AG04449 (cell line): ENCODE measurements around the gene TOX2.

Experiments used
- CTCF ChIA-PET: fragments of 350-600 bp; formaldehyde crosslinking; extraction: SDS; loops from one replicate; lab custom pipeline; 2021; ENCODE audit warnings: antibody characterized with exemption; lab: Yijun Ruan, JAX
- POLR2A ChIA-PET: fragments of 400-600, 350-600 bp; formaldehyde crosslinking; extraction: SDS; loops from one replicate; lab custom pipeline; 2020; ENCODE audit warnings: antibody characterized with exemption, inconsistent platforms; lab: Yijun Ruan, JAX
- DNase-seq: peaks from one replicate; pipeline ENCODE4 v3.0.0-alpha.2; 2010; ENCODE audit warnings: low read depth, low spot score
- H3K4me3 ChIP-seq: 2 replicates; pipeline ENCODE4 v1.5.1; 2011; ENCODE audit warnings: low read depth, mild to moderate bottlenecking, control low read depth, low read length
- TF ChIP-seq, protein P1 (sequence below): IDR thresholded peaks from one replicate; pipeline ENCODE4 v1.5.1; 2011; ENCODE audit warnings: mild to moderate bottlenecking, moderate library complexity, low read length, control low read depth, inconsistent platforms; ENCODE audit not compliant: insufficient read depth; ENCODE audit errors: missing control alignments

TOX2 gene

DNA sequence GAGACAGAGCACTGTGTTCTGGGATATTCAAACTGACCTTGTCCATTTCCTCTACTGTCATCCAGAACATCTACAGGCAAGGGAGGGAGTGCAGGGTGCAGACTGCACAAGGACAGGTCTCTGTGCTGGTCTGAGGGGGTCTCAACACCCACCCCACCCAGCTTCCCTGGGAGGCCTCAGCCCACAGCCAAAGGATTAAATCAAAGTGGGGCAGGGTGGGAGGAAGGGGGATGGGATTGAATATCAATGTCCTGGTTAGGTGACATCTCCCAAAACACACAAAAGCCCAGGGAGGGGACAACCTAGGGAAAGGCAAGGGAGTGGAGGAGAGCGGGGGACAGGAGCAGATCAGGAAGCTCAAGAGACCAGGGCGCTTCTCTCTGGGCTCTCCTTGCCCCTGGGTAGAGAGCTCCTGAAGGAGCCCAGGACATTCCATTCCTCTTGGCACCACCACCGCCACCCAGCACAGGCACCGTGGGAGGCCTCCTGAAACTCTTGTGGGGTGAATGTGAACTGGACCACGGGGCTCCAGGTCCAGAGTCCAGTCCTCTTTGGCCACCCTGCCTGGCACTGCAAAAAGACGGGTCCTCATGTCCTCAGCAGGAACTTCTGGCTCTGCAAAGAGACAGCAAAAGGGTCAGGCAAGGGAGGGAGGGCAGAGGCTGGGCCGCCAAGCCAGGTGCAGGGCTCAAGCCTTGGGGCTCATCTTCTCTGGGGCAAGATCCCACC is 198.4 kb downstream of the TOX2 start:
- TF ChIP-seq, protein P1, sequence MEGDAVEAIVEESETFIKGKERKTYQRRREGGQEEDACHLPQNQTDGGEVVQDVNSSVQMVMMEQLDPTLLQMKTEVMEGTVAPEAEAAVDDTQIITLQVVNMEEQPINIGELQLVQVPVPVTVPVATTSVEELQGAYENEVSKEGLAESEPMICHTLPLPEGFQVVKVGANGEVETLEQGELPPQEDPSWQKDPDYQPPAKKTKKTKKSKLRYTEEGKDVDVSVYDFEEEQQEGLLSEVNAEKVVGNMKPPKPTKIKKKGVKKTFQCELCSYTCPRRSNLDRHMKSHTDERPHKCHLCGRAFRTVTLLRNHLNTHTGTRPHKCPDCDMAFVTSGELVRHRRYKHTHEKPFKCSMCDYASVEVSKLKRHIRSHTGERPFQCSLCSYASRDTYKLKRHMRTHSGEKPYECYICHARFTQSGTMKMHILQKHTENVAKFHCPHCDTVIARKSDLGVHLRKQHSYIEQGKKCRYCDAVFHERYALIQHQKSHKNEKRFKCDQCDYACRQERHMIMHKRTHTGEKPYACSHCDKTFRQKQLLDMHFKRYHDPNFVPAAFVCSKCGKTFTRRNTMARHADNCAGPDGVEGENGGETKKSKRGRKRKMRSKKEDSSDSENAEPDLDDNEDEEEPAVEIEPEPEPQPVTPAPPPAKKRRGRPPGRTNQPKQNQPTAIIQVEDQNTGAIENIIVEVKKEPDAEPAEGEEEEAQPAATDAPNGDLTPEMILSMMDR = no peak
- ChIA-PET CTCF (interaction anchor here (0.6 to 18.1 kb wide), 7 partner anchors 9 to 363 kb away, joined by 3 to 820 read pairs (median 5); partner anchors contain the start of gene JPH2), POLR2A (no interaction called here)

DNA sequence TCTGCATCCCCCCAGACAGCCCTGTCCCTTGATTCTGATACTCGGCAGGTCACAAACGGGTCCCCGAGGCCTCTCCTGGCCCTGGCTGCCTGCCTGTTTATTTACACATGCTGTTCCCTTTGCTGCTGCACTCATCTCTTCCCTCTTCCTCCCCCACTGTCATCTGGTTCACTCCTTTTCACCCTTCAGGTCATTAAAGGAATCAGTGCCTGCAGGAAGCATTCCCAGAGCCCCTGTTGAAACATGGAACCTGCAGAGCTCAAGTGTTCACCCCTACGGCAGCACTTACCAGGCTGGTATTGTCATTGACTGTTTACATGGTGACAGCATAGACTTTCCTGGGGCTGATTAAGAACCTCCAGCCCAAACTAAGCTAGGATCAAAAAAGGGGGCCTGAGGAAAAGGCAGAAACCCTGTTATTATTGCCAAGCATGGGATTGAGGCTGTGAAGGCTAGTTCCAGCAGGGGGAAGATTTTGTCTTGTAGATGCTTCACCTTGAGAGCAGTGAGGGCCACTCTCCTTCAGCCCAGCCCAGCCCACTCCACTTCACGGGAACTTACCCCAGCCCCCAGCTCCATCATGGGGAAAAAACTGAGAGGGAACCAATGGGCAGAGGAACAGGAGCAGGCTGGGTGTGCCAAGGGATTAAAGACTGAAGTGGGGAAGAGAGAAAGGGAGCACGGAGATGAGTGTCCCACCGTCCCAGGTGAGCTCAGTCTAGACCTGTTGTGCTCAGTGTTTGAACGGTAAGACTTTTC is 199.1 kb downstream of the TOX2 start:
- CTCF ChIA-PET = interaction anchor here (0.6 to 18.1 kb wide), 12 partner anchors 8 to 363 kb away, joined by 3 to 820 read pairs (median 4); partner anchors contain the start of gene JPH2
- TF ChIP-seq, protein P1 = no peak
- DNase-seq = no peak
- no peak overlapping the region for H3K4me3 ChIP-seq
- POLR2A ChIA-PET = interaction anchor here (1.1 kb wide), 1 partner anchor 67 kb away, joined by 3 read pairs; no protein-coding TSS in a partner anchor

More for the DNA sequence above, 198.4 kb downstream of the TOX2 start:
- no peak overlapping the region for H3K4me3 ChIP-seq
- DNase-seq = no peak

DNA sequence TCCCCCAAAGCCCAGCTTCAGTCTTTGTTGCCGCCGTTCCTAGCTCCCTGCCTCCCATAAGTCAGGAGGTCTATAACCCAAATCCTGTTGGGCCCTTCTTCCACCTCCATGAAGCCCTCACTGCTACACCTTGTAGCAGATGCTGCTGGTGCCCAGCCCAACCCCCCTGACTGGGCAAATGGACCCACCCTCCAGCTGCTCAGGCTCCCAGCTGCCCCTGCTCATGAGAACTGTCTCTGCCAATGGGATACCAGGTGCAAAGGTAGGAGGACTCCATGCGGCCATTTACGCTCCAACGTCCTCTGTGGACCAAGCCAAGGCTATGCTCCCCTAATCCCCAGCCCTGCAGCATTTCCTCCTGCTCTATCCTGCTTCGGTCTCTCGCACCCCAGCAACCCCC is 200.5 kb downstream of the TOX2 start:
- H3K4me3 ChIP-seq = no peak overlapping the region
- ChIA-PET POLR2A (no interaction called here), CTCF (interaction anchor here (1.3 to 18.1 kb wide), 5 partner anchors 50 to 99 kb away, joined by 3 to 820 read pairs (median 23); partner anchors contain the start of gene JPH2)
- TF ChIP-seq, protein P1 = no peak
- DNase-seq = no peak

DNA sequence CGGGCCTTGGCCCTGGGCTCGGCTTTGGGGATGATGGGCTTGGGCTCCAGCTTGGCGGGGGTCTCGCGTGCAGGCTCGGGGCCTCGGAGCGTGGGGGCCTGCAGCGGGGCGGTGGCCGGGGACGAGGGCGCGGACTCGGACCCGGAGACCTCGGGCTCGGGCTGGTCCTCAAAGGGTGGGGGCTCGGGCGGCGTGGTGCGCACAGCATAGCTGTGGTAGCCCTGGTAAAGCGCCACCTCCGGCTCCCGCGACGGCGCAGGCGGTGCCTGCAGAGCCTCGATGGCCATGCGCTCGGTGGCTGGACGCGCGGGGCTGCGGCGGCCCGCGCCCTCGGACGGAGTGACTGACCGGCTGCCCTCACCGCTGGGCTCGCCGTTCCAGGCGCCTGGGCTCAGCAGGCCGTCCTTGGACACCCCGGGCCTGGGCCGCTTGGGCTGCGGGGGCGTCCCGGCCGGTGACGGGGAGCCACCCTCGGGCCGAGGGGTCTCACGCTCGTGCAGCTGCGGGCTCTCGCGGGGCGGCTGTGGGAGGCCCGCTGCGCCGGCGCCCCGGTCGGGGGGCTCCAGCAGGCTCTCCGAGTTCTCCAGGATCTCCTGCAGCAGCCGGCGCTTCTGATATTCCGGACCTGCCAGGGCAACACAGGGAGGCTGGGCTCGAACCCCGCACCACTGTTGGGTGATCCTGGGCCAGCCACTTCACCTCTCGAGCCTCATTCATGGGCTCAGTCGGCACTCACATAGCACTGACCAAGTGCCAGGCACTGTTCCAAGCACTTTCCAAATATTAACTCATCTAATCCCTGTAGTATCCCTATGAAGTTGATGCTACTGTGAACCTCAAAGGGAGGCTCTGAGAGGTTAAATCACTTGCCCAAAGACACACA is 201.4 kb downstream of the TOX2 start:
- TF ChIP-seq, protein P1 = no peak
- no peak overlapping the region for H3K4me3 ChIP-seq
- DNase-seq = no peak
- ChIA-PET POLR2A (interaction anchor here (1.7 kb wide), 1 partner anchor 72 kb away, joined by 7 read pairs; the partner anchor contains the start of gene JPH2), CTCF (interaction anchor here (0.6 to 18.1 kb wide), 32 partner anchors 9 to 366 kb away, joined by 3 to 820 read pairs (median 6); partner anchors contain the start of genes FITM2, JPH2 and OSER1)

DNA sequence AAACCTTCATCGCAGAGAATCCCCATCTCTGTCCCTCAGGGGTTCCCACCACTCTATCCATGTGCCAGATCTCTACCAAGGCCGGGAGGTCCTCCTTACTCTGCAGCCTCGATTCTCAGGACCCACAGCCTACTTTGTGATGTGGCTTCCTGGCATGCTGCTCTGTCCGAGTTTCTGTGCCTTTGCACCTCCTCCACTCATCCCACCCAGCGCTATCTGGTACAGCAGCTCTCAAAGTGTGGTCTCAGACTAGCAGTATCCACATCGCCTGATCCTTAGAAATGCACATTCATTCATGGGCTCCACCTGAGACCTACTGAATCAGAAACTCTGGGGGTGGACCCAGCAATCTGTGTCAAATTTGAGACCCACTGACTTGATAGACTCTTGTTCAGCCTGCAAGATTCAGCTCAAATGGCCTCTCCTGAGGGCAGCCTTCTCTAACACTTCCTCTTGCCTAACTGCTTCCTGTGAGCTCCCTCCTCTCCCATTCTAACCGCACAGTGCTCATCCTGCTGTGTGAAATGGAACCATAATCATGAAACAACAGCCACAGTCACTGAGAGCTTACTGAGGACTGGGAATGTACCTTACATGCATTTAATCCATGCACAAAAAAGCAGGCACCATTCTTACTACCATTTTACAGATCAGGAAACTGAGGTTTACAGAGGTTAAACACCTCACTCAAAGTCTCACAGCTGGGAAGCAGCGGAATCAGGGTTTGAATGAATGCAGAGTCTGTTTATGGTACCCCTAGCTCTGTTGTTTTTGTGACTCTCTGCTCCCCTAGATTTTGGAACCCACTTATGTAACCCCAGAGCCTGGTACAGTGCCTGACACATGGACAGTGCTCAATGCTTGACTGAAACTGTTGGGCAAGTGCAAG is 202.9 kb downstream of the TOX2 start:
- POLR2A ChIA-PET = interaction anchor here (1.7 kb wide), 1 partner anchor 70 kb away, joined by 7 read pairs; the partner anchor contains the start of gene JPH2
- no peak for DNase-seq
- CTCF ChIA-PET = interaction anchor here (0.7 to 18.1 kb wide), 32 partner anchors 8 to 668 kb away, joined by 3 to 820 read pairs (median 6); partner anchors contain the start of genes FITM2, JPH2 and OSER1
- TF ChIP-seq, protein P1 = no peak
- no peak overlapping the region for H3K4me3 ChIP-seq
